Measurements from ENCODE around the gene SHISA2.

GRCh38 chr13:26029581-26030136 is 22.2 kb downstream of the SHISA2 start:
- no peak for TF ChIP-seq CTCF (IDR thresholded peaks at IDR 0.05)
- no peak for TF ChIP-seq POLR2A (IDR thresholded peaks at IDR 0.05)
